HL-60 (cell line): ENCODE measurements around the gene HIRA.

ENCODE experiments used
- DNase-seq, 2 experiments: peaks; one replicate each; pipeline ENCODE4 v3.0.0-alpha.2; 2010 to 2020; ENCODE audit warnings: low read depth in 1 of 2, low spot score in 1 of 2
- H3K27ac ChIP-seq: fragments of 250-450 bp; sonication (Bioruptor Pico); replicated peaks from 2 replicates; pipeline ENCODE4 v1.5.1; 2020; ENCODE audit warnings: mild to moderate bottlenecking, moderate library complexity
- H3K27me3 ChIP-seq: fragments of 250-450 bp; sonication (Bioruptor Pico); 2 replicates; pipeline ENCODE4 v1.5.1; 2021; ENCODE audit warnings: mild to moderate bottlenecking, moderate library complexity; ENCODE audit not compliant: insufficient read depth, poor library complexity, severe bottlenecking
- H3K4me3 ChIP-seq: replicated peaks from 2 replicates; pipeline ENCODE4 v1.5.1; 2011; ENCODE audit warnings: mild to moderate bottlenecking, control low read depth, low read length; ENCODE audit not compliant: insufficient read depth
- CTCF ChIP-seq: IDR thresholded peaks from one replicate; pipeline ENCODE4 v1.5.1; 2011; ENCODE audit warnings: low read length, control low read depth, inconsistent platforms; ENCODE audit not compliant: insufficient read depth
- GABPA ChIP-seq: IDR thresholded peaks from 2 replicates; pipeline ENCODE4 v1.6.1; 2012; ENCODE audit warnings: low read depth
- POLR2AphosphoS5 ChIP-seq: IDR thresholded peaks from 2 replicates; pipeline ENCODE4 v1.6.1; 2012; ENCODE audit warnings: low read depth
- REST ChIP-seq: IDR thresholded peaks from 2 replicates; pipeline ENCODE4 v1.6.1; 2012; ENCODE audit warnings: low read depth; ENCODE audit not compliant: insufficient replicate concordance
- SPI1 ChIP-seq: IDR thresholded peaks from 2 replicates; pipeline ENCODE4 v1.6.1; 2012; ENCODE audit warnings: low read depth, mild to moderate bottlenecking, borderline replicate concordance

HIRA gene

GRCh38 chr22:19396561-19396933 lies 35.0 kb downstream of the HIRA start:
- TF ChIP-seq POLR2AphosphoS5 (no peak), GABPA (no peak), SPI1 (no peak), CTCF (no peak), REST (no peak)
- Histone ChIP-seq H3K4me3 (no peak overlapping the region), H3K27me3 (no peaks in the 10 kb centered on the region), H3K27ac (no peak overlapping the region)
- no peak for DNase-seq

- TF ChIP-seq SPI1: no peak
- TF ChIP-seq GABPA: no peak
- TF ChIP-seq CTCF: no peak
- TF ChIP-seq POLR2AphosphoS5: no peak
- TF ChIP-seq REST: no peak
- Histone ChIP-seq H3K27ac (no peak overlapping the region), H3K27me3 (no peaks in the 10 kb centered on the region), H3K4me3 (no peak overlapping the region)
- no peak for DNase-seq
Observed at GRCh38 chr22:19395276-19395675, 36.3 kb downstream of the HIRA start.

- Histone ChIP-seq H3K4me3 (no peak overlapping the region), H3K27ac (no peak overlapping the region), H3K27me3 (no peaks in the 10 kb centered on the region)
- DNase-seq: no peak
- no peak for TF ChIP-seq REST
- no peak for TF ChIP-seq CTCF
- TF ChIP-seq SPI1: no peak
- no peak for TF ChIP-seq POLR2AphosphoS5
- TF ChIP-seq GABPA: no peak
Observed at GRCh38 chr22:19394274-19395050, 37.1 kb downstream of the HIRA start.
